ENCODE data around the gene NOL4L.

Gene NOL4L

DNA sequence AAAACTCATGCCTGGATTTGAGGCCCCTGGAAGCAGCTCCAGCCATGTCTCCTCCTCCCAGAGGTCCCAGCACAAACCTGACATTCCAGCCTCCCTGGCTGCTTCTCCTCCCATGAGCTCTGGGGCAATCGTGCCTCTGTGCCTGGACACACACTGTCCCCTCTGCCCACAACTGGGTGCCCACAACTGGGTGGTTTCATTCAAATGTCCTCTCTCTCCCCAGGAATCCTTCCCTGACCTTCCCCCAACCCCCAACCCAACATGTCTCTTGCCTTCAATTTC, 37.4 kb downstream of the NOL4L start:
- TF ChIP-seq TAF1 (IDR thresholded peaks at IDR 0.05; ENCODE audit: low read depth, low read length) = no peak
- TF ChIP-seq SPI1 (IDR thresholded peaks at IDR 0.05; ENCODE audit: low read depth, low read length) = no peak
- no peak for TF ChIP-seq PAX5 (IDR thresholded peaks at IDR 0.05; ENCODE audit: insufficient read depth, low read length, severe bottlenecking)
- no peak for TF ChIP-seq POLR2AphosphoS5 (IDR thresholded peaks at IDR 0.05; ENCODE audit: low read depth, low read length)
- no peak for TF ChIP-seq POLR2A (IDR thresholded peaks at IDR 0.05; ENCODE audit: low read depth, low read length)
- TF ChIP-seq POU2F2 (IDR thresholded peaks at IDR 0.05; ENCODE audit: low read depth, low read length) = no peak
- DNase-seq (ENCODE audit: insufficient read length, low spot score) = no peak
- no peak for FAIRE-seq

DNA sequence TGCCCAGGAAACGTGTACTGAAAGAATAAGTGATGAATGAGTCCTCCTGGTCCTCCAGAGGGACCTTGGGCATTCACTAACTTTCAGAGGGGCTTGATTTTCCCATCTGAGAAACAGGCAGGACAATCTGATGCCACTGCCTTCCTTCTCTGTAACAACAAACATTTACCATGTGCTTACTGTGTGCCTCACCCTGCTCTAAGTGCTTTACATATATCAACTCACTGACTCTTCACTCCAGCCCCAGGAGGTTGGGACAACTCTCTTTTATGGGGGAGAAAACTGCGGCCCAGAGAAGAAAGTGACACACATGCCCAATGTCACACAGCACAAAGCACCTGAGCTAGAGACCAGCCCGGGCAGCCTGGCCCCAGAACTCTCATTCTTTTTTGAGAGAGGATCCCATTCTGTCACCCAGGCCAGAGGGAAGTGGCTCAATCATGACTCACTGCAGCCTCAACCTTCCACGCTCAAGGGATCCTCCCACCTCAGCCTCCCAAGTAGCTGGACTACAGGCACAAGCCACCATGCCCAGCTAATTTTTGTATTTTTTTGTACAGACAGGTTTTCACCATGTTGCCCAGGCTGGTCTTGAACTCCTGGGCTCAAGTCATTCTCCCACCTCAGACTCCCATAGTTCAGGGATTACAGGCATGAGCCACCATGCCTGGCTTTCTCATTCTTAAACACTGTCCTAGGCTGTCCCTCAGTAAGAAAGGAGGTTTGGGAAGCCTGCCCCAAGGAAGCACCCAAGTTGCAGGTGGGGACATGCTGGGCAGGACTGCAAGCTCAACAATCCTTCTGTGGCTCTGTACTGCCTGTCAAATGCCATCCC, 38.0 kb downstream of the NOL4L start:
- DNase-seq (ENCODE audit: insufficient read length, low spot score) = no peak
- no peak for FAIRE-seq
- TF ChIP-seq SPI1 (IDR thresholded peaks at IDR 0.05; ENCODE audit: low read depth, low read length) (no peak), PAX5 (IDR thresholded peaks at IDR 0.05; ENCODE audit: insufficient read depth, low read length, severe bottlenecking) (no peak), POU2F2 (IDR thresholded peaks at IDR 0.05; ENCODE audit: low read depth, low read length) (no peak), TAF1 (IDR thresholded peaks at IDR 0.05; ENCODE audit: low read depth, low read length) (no peak), POLR2A (IDR thresholded peaks at IDR 0.05; ENCODE audit: low read depth, low read length) (no peak), POLR2AphosphoS5 (IDR thresholded peaks at IDR 0.05; ENCODE audit: low read depth, low read length) (no peak)

DNA sequence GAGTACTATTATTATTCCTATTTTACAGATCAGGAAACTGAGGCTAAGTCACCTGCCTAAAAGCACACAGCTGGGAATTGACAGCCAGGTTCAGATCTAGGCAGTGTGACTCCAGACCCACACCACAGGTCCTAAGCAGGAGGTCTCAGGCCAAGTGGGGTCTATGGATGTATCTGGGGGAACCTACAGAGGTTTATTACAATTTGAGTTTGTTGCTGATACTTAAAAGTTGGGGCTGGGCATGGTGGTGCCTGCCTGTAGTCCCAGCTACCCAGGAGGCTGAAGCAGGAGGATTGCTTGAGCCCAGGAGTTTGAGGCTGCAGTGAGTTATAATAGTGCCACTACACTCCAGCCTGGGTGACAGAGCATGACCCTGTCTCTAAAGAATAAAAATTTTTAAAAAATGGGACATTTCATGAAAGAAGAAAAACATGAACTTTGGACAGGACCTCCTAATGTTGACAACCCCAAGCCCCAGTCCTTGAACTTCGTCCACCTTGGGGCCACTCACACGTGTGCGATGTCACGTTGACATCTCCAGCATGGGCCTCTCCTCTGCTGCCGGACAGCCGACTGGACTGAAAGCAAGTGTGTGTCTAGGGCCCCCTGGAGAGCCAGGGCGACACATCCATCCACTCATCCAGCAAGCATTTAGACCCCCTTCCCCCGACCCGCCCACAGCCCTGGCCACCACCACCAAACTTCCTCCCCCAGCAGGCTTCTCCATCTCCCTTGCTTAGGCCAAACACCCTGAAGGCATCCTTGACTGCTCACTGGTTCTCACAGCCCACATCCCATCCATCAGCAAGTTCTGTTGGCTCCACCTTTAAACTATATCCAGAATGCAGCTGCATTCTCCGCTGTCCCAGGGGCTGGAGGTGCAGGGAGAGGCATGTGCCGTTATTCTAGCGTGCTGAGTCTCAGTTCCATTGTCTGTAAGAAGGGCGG, 40.0 kb downstream of the NOL4L start:
- no peak for DNase-seq (ENCODE audit: insufficient read length, low spot score)
- no peak for TF ChIP-seq POLR2AphosphoS5 (IDR thresholded peaks at IDR 0.05; ENCODE audit: low read depth, low read length)
- no peak for TF ChIP-seq PAX5 (IDR thresholded peaks at IDR 0.05; ENCODE audit: insufficient read depth, low read length, severe bottlenecking)
- TF ChIP-seq SPI1 (IDR thresholded peaks at IDR 0.05; ENCODE audit: low read depth, low read length) = no peak
- TF ChIP-seq POU2F2 (IDR thresholded peaks at IDR 0.05; ENCODE audit: low read depth, low read length) = no peak
- no peak for TF ChIP-seq TAF1 (IDR thresholded peaks at IDR 0.05; ENCODE audit: low read depth, low read length)
- no peak for TF ChIP-seq POLR2A (IDR thresholded peaks at IDR 0.05; ENCODE audit: low read depth, low read length)
- no peak for FAIRE-seq

DNA sequence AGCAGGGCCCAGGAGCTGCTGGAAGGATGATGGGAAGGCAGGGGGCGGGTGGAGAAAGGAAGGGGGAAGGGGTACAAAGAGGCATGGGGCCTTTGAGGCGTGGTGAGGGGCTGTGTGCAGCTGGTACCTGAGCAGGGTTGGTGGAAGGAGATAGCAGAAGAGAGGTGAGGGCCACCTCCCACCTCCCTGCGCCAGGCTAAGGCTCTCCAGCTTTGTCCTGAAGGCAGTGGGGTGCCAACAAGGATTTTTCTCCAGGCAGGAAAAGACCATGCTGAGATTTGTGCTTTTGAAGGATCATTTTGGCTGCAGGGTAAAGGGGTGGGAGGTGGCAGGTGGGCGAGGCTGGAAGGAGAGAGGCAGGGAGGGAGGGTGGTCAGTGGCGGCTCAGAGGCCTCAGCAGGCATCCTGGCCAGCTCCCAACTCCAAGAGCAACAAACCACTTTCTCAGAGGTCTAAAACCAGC, 40.8 kb downstream of the NOL4L start:
- TF ChIP-seq POU2F2 (IDR thresholded peaks at IDR 0.05; ENCODE audit: low read depth, low read length) (no peak), POLR2AphosphoS5 (IDR thresholded peaks at IDR 0.05; ENCODE audit: low read depth, low read length) (no peak), TAF1 (IDR thresholded peaks at IDR 0.05; ENCODE audit: low read depth, low read length) (no peak), POLR2A (IDR thresholded peaks at IDR 0.05; ENCODE audit: low read depth, low read length) (no peak), PAX5 (IDR thresholded peaks at IDR 0.05; ENCODE audit: insufficient read depth, low read length, severe bottlenecking) (no peak), SPI1 (IDR thresholded peaks at IDR 0.05; ENCODE audit: low read depth, low read length) (no peak)
- DNase-seq (ENCODE audit: insufficient read length, low spot score) (no peak), FAIRE-seq (no peak)

DNA sequence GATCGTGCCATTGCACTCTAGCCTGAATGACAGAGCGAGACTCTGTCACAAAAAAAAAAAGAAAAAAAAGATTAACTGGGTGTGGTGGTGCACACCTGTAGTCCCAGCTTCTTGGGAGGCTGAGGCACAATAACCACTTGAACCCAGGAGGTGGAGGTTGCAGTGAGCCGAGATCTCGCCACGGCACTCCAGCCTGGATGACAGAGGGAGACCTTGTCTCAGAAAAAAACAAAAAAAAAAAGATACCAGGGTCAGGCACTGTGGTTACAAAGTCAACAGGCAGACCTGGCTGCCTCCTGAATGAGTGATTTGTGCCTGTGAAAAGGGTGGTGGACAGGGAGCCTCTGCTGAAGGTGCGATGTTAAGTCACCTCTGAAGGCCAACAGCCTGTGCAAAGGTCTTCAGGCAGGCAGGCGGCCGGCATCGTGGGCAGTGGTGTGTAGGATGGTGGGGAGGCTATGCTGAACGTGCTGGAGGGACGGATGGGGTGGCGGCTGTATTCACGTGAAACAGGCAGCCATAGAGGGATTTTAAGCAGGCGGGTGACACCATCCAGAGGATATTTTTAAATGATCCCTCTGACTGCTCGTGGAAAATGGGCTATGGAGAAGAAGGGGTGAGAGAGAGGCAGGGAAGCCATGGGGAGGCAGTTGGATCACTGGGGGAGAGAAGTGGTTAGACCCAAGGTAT, 41.4 kb downstream of the NOL4L start:
- FAIRE-seq (no peak), DNase-seq (ENCODE audit: insufficient read length, low spot score) (no peak)
- TF ChIP-seq SPI1 (IDR thresholded peaks at IDR 0.05; ENCODE audit: low read depth, low read length) (no peak), POLR2AphosphoS5 (IDR thresholded peaks at IDR 0.05; ENCODE audit: low read depth, low read length) (no peak), POLR2A (IDR thresholded peaks at IDR 0.05; ENCODE audit: low read depth, low read length) (no peak)

DNA sequence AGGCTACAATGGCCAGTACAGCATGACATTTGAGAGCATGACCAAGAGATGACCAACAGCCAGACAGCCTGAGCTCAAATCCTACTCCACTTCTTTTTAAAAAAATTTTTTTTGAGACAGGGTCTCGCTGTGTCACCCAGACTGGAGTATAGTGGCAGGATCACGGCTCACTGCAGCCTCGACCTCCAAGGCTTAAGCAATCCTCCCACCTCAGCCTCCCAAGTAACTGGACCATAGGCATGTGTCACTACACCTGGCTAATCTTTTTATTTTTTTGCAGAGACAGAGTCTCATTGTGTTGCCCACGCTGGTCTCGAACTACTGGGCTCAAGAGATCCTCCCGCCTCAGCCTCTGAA, 42.9 kb downstream of the NOL4L start:
- TF ChIP-seq POLR2AphosphoS5 (IDR thresholded peaks at IDR 0.05; ENCODE audit: low read depth, low read length) = no peak
- TF ChIP-seq POLR2A (IDR thresholded peaks at IDR 0.05; ENCODE audit: low read depth, low read length) = no peak
- TF ChIP-seq TAF1 (IDR thresholded peaks at IDR 0.05; ENCODE audit: low read depth, low read length) = no peak
- TF ChIP-seq SPI1 (IDR thresholded peaks at IDR 0.05; ENCODE audit: low read depth, low read length) = no peak
- no peak for TF ChIP-seq PAX5 (IDR thresholded peaks at IDR 0.05; ENCODE audit: insufficient read depth, low read length, severe bottlenecking)
- TF ChIP-seq POU2F2 (IDR thresholded peaks at IDR 0.05; ENCODE audit: low read depth, low read length) = no peak
- no peak for FAIRE-seq
- DNase-seq (ENCODE audit: insufficient read length, low spot score) = no peak

DNA sequence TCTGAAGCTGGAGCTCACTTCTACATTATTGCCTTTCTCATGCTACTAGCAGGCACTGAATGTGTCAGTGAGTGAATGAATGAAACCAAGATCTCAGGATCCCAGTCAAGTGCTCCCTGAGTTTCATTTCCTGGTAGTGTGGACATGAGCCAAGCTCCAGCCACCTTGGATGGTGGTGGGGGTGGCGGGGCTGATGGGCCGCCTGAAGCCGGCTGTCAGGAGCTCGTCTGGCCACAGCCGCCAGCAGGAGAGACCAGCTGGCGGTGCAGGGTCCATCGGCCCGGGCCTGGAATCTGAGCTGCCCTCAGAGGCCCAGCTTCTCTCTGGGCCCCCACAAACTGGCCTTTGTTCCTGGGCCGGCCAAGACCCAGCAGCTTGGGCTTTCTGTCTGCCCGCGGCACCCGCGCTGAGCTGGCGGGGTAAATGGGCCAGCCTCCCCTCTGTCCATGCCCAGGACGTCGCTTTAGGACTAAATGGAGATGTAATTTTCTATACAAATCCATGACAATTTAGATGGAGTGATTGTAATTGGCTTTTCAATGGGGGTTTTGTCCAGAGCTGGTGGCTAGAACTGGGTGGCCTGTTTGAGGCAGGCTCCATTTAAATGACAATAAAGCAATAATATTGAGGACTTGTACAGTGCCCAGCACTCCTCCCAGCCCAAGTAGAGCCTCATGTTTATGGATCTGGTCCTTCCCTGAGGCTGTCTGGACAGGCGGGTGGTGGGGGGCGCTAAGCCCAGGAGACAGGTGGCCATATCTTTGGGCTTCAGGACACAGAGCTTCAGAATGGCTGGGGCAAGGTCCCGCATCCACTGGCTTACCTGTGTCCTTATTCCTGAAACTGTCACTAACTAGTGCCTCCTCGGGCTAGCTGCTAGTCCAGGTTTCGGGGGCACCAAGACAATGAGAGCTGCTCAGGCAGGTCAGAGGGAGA, 43.5 kb downstream of the NOL4L start:
- no peak for FAIRE-seq
- TF ChIP-seq PAX5 (IDR thresholded peaks at IDR 0.05; ENCODE audit: insufficient read depth, low read length, severe bottlenecking) = no peak
- TF ChIP-seq POLR2A (IDR thresholded peaks at IDR 0.05; ENCODE audit: low read depth, low read length) = no peak
- no peak for TF ChIP-seq POU2F2 (IDR thresholded peaks at IDR 0.05; ENCODE audit: low read depth, low read length)
- no peak for TF ChIP-seq TAF1 (IDR thresholded peaks at IDR 0.05; ENCODE audit: low read depth, low read length)
- no peak for TF ChIP-seq SPI1 (IDR thresholded peaks at IDR 0.05; ENCODE audit: low read depth, low read length)
- TF ChIP-seq POLR2AphosphoS5 (IDR thresholded peaks at IDR 0.05; ENCODE audit: low read depth, low read length) = no peak
- DNase-seq (ENCODE audit: insufficient read length, low spot score) = no peak
